Testis (tissue), 3 donors: ENCODE results near the gene PRR11. TPM values are rescaled to one million over a fixed set of nuclear protein-coding genes. Genes with fewer than 3 reads are reported as not detected.

Experiments
- DNase-seq: peaks from one replicate; pipeline ENCODE4 v3.0.0-alpha.2; 2019
- H3K27ac ChIP-seq, 2 donors: fragments of 200-600 bp; sonication (generic); one replicate each; pipeline ENCODE4 v1.5.1; 2019
- H3K27me3 ChIP-seq: fragments of 200-600 bp; sonication (generic); one replicate; pipeline ENCODE4 v1.5.1; 2019
- H3K36me3 ChIP-seq: fragments of 200-600 bp; sonication (generic); one replicate; pipeline ENCODE4 v1.5.1; 2017; ENCODE audit warnings: low read depth; ENCODE audit errors: missing control alignments
- H3K4me1 ChIP-seq: fragments of 200-600 bp; sonication (generic); one replicate; pipeline ENCODE4 v1.5.1; 2019
- H3K4me3 ChIP-seq, 2 donors: fragments of 200-600 bp; sonication (generic); one replicate each; pipeline ENCODE4 v1.5.1; 2017 to 2019
- H3K9me3 ChIP-seq: fragments of 200-600 bp; sonication (generic); one replicate; pipeline ENCODE4 v1.5.1; 2017
- CTCF ChIP-seq, 3 experiments: fragments of 450-650 bp in 2 of 3; fragments of 200-600 bp in 1 of 3; sonication (generic) in 1 of 3; IDR thresholded peaks; one replicate each; pipeline ENCODE4 v1.5.1; 2016 to 2019; ENCODE audit warnings: antibody characterized with exemption in 3 of 3, mild to moderate bottlenecking in 2 of 3, moderate library complexity in 1 of 3
- POLR2A ChIP-seq: fragments of 450-650 bp; IDR thresholded peaks from one replicate; pipeline ENCODE4 v1.6.1; 2017; ENCODE audit warnings: antibody characterized with exemption, mild to moderate bottlenecking, moderate library complexity
- WGBS, 2 donors: methylation state at CpG; one replicate each; pipeline ENCODE4 v1.1.5; 2018; 5-methylcytosine and 5-hydroxymethylcytosine counted together
- intact Hi-C: fragments of 100-400 bp; cut with DNase I; formaldehyde crosslinking; loops from one replicate; pipeline ENCODE4 v1.15.1; 2023; ENCODE audit warnings: low total_unique reads
- polyA plus RNA-seq: library from polyadenylated mRNA; stranded (reverse); fragments of 350-450 nt; fragmentation: Illumina TruSeq; extraction: RNeasy Lipid Tissue Mini Kit (QIAGEN cat#74804); gene quantifications from one replicate; pipeline ENCODE4 v1.2.3, GENCODE V29; 2014; ENCODE audit warnings: low read depth, low replicate concordance; ENCODE audit not compliant: insufficient read depth
- total RNA-seq, 2 donors: library from RNA; depleted of rRNA; stranded (reverse); fragments of >200 nt; gene quantifications; one replicate each; pipeline ENCODE4 v1.2.3, GENCODE V29; 2016

Gene PRR11
- total and polyA plus RNA-seq, 3 donors from 2014 or later = 3.9 to 6.9 (median 5.3) TPM

GRCh38 chr17:59219370-59219769 lies 63.8 kb downstream of the PRR11 start:
- H3K27ac ChIP-seq = no peak overlapping the region

GRCh38 chr17:59219992-59220327 lies 64.4 kb downstream of the PRR11 start:
- no peaks in the 10 kb centered on the region for H3K4me1 ChIP-seq
- WGBS, 2 donors = 22 to 25% methylated on average over 7 of the region's 7 CpGs
- TF ChIP-seq POLR2A = no peak
- no peak for TF ChIP-seq CTCF (IDR thresholded peaks at IDR 0.05)
- H3K4me3 ChIP-seq = peak overlapping the region; percentile 59 to 77
- DNase-seq = no peak
- no peak overlapping the region for H3K27ac ChIP-seq
- no peaks in the 10 kb centered on the region for H3K9me3 ChIP-seq
- no peaks in the 10 kb centered on the region for H3K36me3 ChIP-seq
- no peaks in the 10 kb centered on the region for H3K27me3 ChIP-seq
- intact Hi-C loops = no loop called here

More at GRCh38 chr17:59219370-59219769, 63.8 kb downstream of the PRR11 start:
- no peaks in the 10 kb centered on the region for H3K4me1 ChIP-seq
- peak overlapping the region; percentile 12 to 77 for H3K4me3 ChIP-seq
- no peaks in the 10 kb centered on the region for H3K9me3 ChIP-seq
- TF ChIP-seq CTCF (IDR thresholded peaks at IDR 0.05) = no peak
- TF ChIP-seq POLR2A = no peak
- intact Hi-C loops = no loop called here
- H3K27me3 ChIP-seq = no peaks in the 10 kb centered on the region
- no peak for DNase-seq
- WGBS, 2 donors = 71 to 72% methylated on average over 16 of the region's 16 CpGs
- no peaks in the 10 kb centered on the region for H3K36me3 ChIP-seq

- intact Hi-C loops = no loop called here
- TF ChIP-seq CTCF (IDR thresholded peaks at IDR 0.05) (peak; percentile 60 to 72 (median 62)), POLR2A (no peak)
- 0% methylated on average over 27 to 59 of the region's 60 CpGs for WGBS, 2 donors
- DNase-seq = peak; percentile 96
- H3K27ac ChIP-seq = peak within 1 kb of the TSS; percentile 52 to 66
- no peaks in the 10 kb centered on the region for H3K36me3 ChIP-seq
- no peaks in the 10 kb centered on the region for H3K27me3 ChIP-seq
- no peaks in the 10 kb centered on the region for H3K9me3 ChIP-seq
- H3K4me3 ChIP-seq = peak within 1 kb of the TSS; percentile 59 to 77
- H3K4me1 ChIP-seq = no peaks in the 10 kb centered on the region
These were observed 65.0 kb downstream of the PRR11 start, which contains the start of gene GDPD1 for GRCh38 chr17:59220328-59221158. Gene GDPD1 (plus strand): TSS chr17:59220511. CDS start chr17:59220610, 99 bp downstream.

- H3K4me3 ChIP-seq = peak overlapping the region; percentile 59 to 77
- no peaks in the 10 kb centered on the region for H3K36me3 ChIP-seq
- 8 to 10% methylated on average over 15 to 17 of the region's 17 CpGs for WGBS, 2 donors
- H3K4me1 ChIP-seq = no peaks in the 10 kb centered on the region
- no peak for TF ChIP-seq POLR2A
- no peak for TF ChIP-seq CTCF (IDR thresholded peaks at IDR 0.05)
- intact Hi-C loops = no loop called here
- H3K27ac ChIP-seq = peak overlapping the region; percentile 52 to 66
- no peaks in the 10 kb centered on the region for H3K9me3 ChIP-seq
- no peaks in the 10 kb centered on the region for H3K27me3 ChIP-seq
- peak; percentile 40 for DNase-seq
These were observed 65.8 kb downstream of the PRR11 start for GRCh38 chr17:59221159-59221847.
